ENCODE results near the gene ZBP1. TPM values are rescaled to one million over a fixed set of nuclear protein-coding genes. Genes with fewer than 3 reads are reported as not detected.

The ZBP1 gene
- total and polyA plus RNA-seq, 9 donors, result 0.12 to 0.92 (median 0.24) TPM; not detected in 4

DNA sequence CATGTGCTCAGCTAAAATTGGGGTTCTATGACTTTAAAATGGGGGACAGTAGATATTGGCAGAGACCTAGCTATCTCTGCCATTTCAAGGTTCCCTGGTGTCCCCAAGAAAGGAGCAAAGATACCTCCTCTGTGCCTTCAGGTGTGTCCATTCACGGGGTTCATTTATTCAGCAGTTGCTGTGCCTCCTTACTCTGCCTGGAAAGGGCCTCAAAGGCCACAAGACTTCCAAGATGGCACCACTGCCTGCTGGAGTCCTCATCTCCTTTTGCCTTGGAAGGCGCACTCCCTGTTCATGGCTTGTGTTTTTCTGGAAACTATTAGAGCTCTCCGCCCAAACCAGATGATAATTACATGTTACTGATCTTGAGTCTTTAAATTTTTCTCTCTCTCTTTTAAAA lies 3.9 kb upstream of the ZBP1 start:
- Histone ChIP-seq H3K4me3 (no peak overlapping the region), H3K4me1 (ENCODE audit: insufficient read depth) (no peaks in the 10 kb centered on the region), H3K27ac (no peak overlapping the region), H3K27me3 (no peaks in the 10 kb centered on the region), H3K9me3 (no peaks in the 10 kb centered on the region), H3K36me3 (no peaks in the 10 kb centered on the region)
- no peak for DNase-seq
- intact Hi-C loops (cut with DNase I), result no loop called here
- TF ChIP-seq POLR2A (IDR thresholded peaks at IDR 0.05), result no peak
- 92 to 99% (median 94%) methylated on average over 3 of the region's 3 CpGs for WGBS, 3 donors

DNA sequence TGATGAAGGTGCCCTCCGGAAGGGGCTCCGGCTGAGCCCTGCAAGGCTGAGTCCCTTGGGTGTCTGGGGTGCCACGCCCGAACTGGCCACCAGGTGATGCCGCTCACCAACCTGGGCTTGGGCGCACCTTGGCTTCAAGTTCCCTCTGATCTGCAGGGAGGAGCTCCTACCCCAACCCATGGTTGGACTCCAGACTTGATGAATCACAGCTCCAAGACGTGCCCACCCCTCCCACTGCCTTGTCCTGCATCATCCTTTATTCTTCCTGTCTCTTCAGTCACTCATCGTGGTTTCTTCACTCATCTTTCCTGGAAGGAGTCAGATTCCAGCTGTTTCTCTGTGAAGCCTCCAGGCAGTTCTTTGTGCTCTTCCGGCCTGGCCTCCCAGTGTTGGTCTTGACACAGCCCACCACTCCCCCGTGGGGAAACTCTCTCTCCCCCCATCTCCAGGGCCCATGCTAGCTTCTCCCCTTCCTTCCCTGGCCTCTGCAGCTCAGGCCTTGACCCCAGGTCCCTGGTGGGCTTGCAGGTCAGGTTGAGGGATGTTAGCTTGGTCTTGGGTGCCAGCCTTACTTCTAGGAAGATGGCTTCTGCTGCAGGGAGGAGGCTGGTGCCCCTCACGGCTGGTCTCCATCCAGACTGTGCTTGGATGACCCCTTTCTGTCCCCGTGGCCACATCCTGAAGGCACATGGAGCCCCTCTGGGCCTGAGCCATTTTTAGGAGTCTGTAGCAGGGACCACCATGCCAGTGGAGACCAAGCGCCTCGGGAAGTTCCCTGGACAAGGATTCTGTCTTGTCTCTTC lies 2.6 kb upstream of the ZBP1 start:
- no peaks in the 10 kb centered on the region for H3K36me3 ChIP-seq
- no peak overlapping the region for H3K27ac ChIP-seq
- H3K9me3 ChIP-seq, result no peaks in the 10 kb centered on the region
- H3K4me3 ChIP-seq, result no peak overlapping the region
- 54 to 58% (median 58%) methylated on average over 14 of the region's 14 CpGs for WGBS, 3 donors
- DNase-seq, result peak in 2 of 5 donors; percentile 47 to 67
- intact Hi-C loops (cut with DNase I), result no loop called here
- H3K4me1 ChIP-seq (ENCODE audit: insufficient read depth), result no peaks in the 10 kb centered on the region
- no peaks in the 10 kb centered on the region for H3K27me3 ChIP-seq
- TF ChIP-seq, protein P1, sequence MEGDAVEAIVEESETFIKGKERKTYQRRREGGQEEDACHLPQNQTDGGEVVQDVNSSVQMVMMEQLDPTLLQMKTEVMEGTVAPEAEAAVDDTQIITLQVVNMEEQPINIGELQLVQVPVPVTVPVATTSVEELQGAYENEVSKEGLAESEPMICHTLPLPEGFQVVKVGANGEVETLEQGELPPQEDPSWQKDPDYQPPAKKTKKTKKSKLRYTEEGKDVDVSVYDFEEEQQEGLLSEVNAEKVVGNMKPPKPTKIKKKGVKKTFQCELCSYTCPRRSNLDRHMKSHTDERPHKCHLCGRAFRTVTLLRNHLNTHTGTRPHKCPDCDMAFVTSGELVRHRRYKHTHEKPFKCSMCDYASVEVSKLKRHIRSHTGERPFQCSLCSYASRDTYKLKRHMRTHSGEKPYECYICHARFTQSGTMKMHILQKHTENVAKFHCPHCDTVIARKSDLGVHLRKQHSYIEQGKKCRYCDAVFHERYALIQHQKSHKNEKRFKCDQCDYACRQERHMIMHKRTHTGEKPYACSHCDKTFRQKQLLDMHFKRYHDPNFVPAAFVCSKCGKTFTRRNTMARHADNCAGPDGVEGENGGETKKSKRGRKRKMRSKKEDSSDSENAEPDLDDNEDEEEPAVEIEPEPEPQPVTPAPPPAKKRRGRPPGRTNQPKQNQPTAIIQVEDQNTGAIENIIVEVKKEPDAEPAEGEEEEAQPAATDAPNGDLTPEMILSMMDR (IDR thresholded peaks at IDR 0.05), result peak in 1 of 3 donors; percentile 42
- TF ChIP-seq POLR2A (IDR thresholded peaks at IDR 0.05), result no peak

DNA sequence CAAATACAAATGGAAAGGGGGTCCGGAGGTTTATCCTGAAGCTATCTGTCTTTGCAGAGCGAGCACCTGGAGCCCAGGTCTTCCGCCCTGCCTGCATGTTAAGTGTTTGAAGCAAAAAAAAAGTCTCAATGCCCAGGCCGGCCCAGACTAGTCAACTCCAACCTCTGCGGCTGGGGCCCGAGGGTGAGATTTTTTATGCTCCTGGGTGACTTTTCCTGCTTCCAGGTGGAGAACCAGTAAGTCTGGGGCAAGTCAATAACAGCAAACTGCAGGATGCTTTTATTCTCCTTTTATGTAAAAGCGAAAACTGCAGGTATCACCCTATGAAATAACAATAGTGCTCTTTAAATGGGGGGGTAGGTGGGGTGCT lies 2.0 kb upstream of the ZBP1 start:
- no peaks in the 10 kb centered on the region for H3K4me1 ChIP-seq (ENCODE audit: insufficient read depth)
- WGBS, 3 donors, result 83 to 91% (median 83%) methylated on average over 7 of the region's 7 CpGs
- DNase-seq, result no peak
- intact Hi-C loops (cut with DNase I), result no loop called here
- no peak overlapping the region for H3K27ac ChIP-seq
- no peaks in the 10 kb centered on the region for H3K36me3 ChIP-seq
- no peaks in the 10 kb centered on the region for H3K27me3 ChIP-seq
- no peak overlapping the region for H3K4me3 ChIP-seq
- TF ChIP-seq POLR2A (IDR thresholded peaks at IDR 0.05) (no peak), EP300 (IDR thresholded peaks at IDR 0.05) (no peak)
- TF ChIP-seq, protein P1 (IDR thresholded peaks at IDR 0.05), result no peak
- no peaks in the 10 kb centered on the region for H3K9me3 ChIP-seq

DNA sequence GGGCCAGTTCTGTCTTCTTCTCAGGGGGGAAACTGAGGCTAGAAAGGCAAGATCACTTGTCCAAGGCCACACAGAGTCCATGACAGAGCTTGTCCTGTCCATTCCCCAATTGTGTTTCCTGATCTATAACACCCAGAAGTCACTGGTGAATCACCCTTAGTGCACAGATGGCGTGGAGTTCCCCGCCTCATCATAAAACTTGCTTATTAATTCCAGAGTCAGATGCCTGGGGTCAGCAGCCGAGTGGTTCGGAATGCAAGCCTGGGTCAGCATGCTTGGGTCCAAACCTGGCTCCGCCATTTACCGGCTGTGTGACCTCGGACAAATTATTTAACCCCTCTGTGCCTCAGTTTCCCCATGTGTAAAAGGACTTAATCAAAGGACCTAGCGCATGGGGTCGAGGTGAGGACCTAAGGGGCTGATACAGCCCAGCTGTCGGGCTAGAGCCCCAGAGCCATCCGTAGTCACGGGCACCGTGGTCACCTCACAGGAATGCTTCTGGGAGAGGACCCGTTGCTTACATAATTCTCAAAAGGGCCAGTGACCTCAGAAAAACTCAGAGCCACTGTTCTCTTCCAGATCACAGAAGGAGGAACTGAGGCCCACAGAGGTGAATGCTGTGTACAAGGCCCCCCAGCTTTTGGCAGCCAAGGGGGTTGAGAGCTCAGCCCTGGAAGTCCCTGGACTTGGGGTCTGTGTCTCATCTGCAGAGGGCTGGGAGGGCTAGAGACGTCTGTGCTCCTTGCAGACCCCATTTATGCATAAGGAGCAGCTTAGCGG lies 1.4 kb upstream of the ZBP1 start:
- intact Hi-C loops (cut with DNase I), result no loop called here
- no peak for DNase-seq
- Histone ChIP-seq H3K27me3 (no peaks in the 10 kb centered on the region), H3K4me1 (ENCODE audit: insufficient read depth) (no peaks in the 10 kb centered on the region), H3K27ac (no peak overlapping the region), H3K4me3 (no peak overlapping the region), H3K9me3 (no peaks in the 10 kb centered on the region), H3K36me3 (no peaks in the 10 kb centered on the region)
- 75 to 81% (median 76%) methylated on average over 16 of the region's 16 CpGs for WGBS, 3 donors
- TF ChIP-seq EP300 (IDR thresholded peaks at IDR 0.05), result no peak
- TF ChIP-seq POLR2A (IDR thresholded peaks at IDR 0.05), result no peak
- TF ChIP-seq, protein P1 (IDR thresholded peaks at IDR 0.05), result no peak

DNA sequence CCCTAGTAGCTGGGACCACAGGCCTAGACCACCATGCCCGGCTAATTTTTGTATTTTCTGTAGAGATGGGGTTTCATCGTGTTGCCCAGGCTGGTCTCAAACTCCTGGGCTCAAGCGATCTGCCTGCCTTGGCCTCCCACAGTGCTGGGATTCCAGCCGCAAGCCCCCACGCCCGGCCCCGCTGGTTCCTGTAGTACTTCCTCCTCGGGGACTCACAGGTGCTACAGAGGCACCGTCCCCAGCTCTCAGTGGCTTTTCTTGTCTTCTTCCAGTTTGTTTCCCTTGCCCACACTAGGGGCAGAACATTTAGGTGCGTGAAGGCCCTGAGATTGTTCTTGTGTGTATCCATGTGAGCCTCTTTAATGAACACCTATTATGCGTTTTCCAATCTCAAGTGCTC lies 773 bp upstream of the ZBP1 start:
- intact Hi-C loops (cut with DNase I), result no loop called here
- TF ChIP-seq, protein P1 (IDR thresholded peaks at IDR 0.05), result no peak
- TF ChIP-seq POLR2A (IDR thresholded peaks at IDR 0.05) (no peak), EP300 (IDR thresholded peaks at IDR 0.05) (no peak)
- WGBS, 3 donors, result 82 to 87% (median 82%) methylated on average over 11 of the region's 11 CpGs
- Histone ChIP-seq H3K4me1 (ENCODE audit: insufficient read depth) (no peaks in the 10 kb centered on the region), H3K4me3 (no peak overlapping the region), H3K36me3 (no peaks in the 10 kb centered on the region), H3K9me3 (no peaks in the 10 kb centered on the region), H3K27me3 (no peaks in the 10 kb centered on the region), H3K27ac (no peak overlapping the region)
- no peak for DNase-seq
